H9 (cell line): ENCODE measurements around the gene PPAT. TPM values are rescaled to one million over a fixed set of nuclear protein-coding genes. Genes with fewer than 3 reads are reported as not detected.
A peak's percentile ranks its signal among the peaks of the same experiment; 100 is the strongest.

ENCODE experiments used
- DNase-seq: peaks from one replicate; pipeline ENCODE4 v3.0.0-alpha.2; 2017
- H2AFZ ChIP-seq: one replicate; pipeline ENCODE4 v1.6.1; 2013; ENCODE audit warnings: mild to moderate bottlenecking, low read length, control low read depth, moderate library complexity
- H2AK5ac ChIP-seq: 2 replicates; pipeline ENCODE4 v1.6.1; 2013; ENCODE audit warnings: low read length, control low read depth, mixed read lengths; ENCODE audit not compliant: insufficient read length
- H2BK120ac ChIP-seq: one replicate; pipeline ENCODE4 v1.6.1; 2013; ENCODE audit warnings: low read depth, mild to moderate bottlenecking, low read length, control low read depth, inconsistent platforms; ENCODE audit not compliant: poor library complexity, severe bottlenecking
- H2BK12ac ChIP-seq: 2 replicates; pipeline ENCODE4 v1.6.1; 2013; ENCODE audit warnings: low read length, control low read depth, mixed read lengths, low read depth; ENCODE audit not compliant: insufficient read length
- H2BK15ac ChIP-seq: 2 replicates; pipeline ENCODE4 v1.6.1; 2013; ENCODE audit warnings: low read depth, low read length, control low read depth
- H2BK20ac ChIP-seq: one replicate; pipeline ENCODE4 v1.6.1; 2013; ENCODE audit warnings: low read depth, mild to moderate bottlenecking, low read length, control low read depth, inconsistent platforms; ENCODE audit not compliant: poor library complexity, severe bottlenecking
- H2BK5ac ChIP-seq: 2 replicates; pipeline ENCODE4 v1.6.1; 2013; ENCODE audit warnings: low read length, control low read depth, mixed read lengths; ENCODE audit not compliant: insufficient read length
- H3K14ac ChIP-seq: 2 replicates; pipeline ENCODE4 v1.6.1; 2013; ENCODE audit warnings: low read length, control low read depth; ENCODE audit not compliant: insufficient read depth
- H3K18ac ChIP-seq: 2 replicates; pipeline ENCODE4 v1.6.1; 2013; ENCODE audit warnings: low read depth, mild to moderate bottlenecking, mixed read lengths, low read length, control low read depth; ENCODE audit not compliant: insufficient read length
- H3K23ac ChIP-seq: 2 replicates; pipeline ENCODE4 v1.6.1; 2013; ENCODE audit warnings: low read length, control low read depth, mixed read lengths, low read depth; ENCODE audit not compliant: insufficient read length
- H3K23me2 ChIP-seq: 2 replicates; pipeline ENCODE4 v1.6.1; 2013; ENCODE audit warnings: low read depth, mild to moderate bottlenecking, mixed read lengths, low read length, control low read depth; ENCODE audit not compliant: insufficient read length, poor library complexity, severe bottlenecking
- H3K27ac ChIP-seq: 2 replicates; pipeline ENCODE4 v1.5.1; 2013; ENCODE audit warnings: low read length, control low read depth, mixed read lengths, low read depth; ENCODE audit not compliant: insufficient read length
- H3K27me3 ChIP-seq: 2 replicates; pipeline ENCODE4 v1.6.1; 2013; ENCODE audit warnings: low read length, control low read depth, inconsistent platforms; ENCODE audit not compliant: insufficient read depth
- H3K4ac ChIP-seq: 2 replicates; pipeline ENCODE4 v1.6.1; 2013; ENCODE audit warnings: low read depth, mild to moderate bottlenecking, control low read depth, inconsistent platforms, low read length, moderate library complexity
- H3K4me1 ChIP-seq: 2 replicates; pipeline ENCODE4 v1.6.1; 2013; ENCODE audit warnings: low read length, control low read depth, inconsistent platforms; ENCODE audit not compliant: insufficient read depth
- H3K4me2 ChIP-seq: 2 replicates; pipeline ENCODE4 v1.6.1; 2013; ENCODE audit warnings: low read length, control low read depth, mixed read lengths; ENCODE audit not compliant: insufficient read length, insufficient read depth
- H3K56ac ChIP-seq: 2 replicates; pipeline ENCODE4 v1.6.1; 2013; ENCODE audit warnings: low read depth, mild to moderate bottlenecking, mixed read lengths, low read length, control low read depth; ENCODE audit not compliant: insufficient read length
- H3K79me1 ChIP-seq: 2 replicates; pipeline ENCODE4 v1.6.1; 2013; ENCODE audit warnings: low read depth, mild to moderate bottlenecking, moderate library complexity, low read length, control low read depth, inconsistent platforms; ENCODE audit not compliant: insufficient read depth, poor library complexity, severe bottlenecking
- H3K79me2 ChIP-seq: 2 replicates; pipeline ENCODE4 v1.6.1; 2013; ENCODE audit warnings: low read length, control low read depth, inconsistent platforms; ENCODE audit not compliant: insufficient read depth
- H3K9ac ChIP-seq: 2 replicates; pipeline ENCODE4 v1.6.1; 2013; ENCODE audit warnings: low read length, control low read depth, mixed read lengths; ENCODE audit not compliant: insufficient read length; ENCODE audit errors: extremely low read depth
- H3K9me3 ChIP-seq: one replicate; pipeline ENCODE4 v1.6.1; 2013; ENCODE audit warnings: low read depth, low read length, inconsistent platforms; ENCODE audit not compliant: control insufficient read depth
- H3T11ph ChIP-seq: one replicate; pipeline ENCODE4 v1.6.1; 2013; ENCODE audit warnings: mild to moderate bottlenecking, low read length, control low read depth, inconsistent platforms
- H4K20me1 ChIP-seq: one replicate; pipeline ENCODE4 v1.6.1; 2013; ENCODE audit not compliant: control insufficient read depth, insufficient read length, insufficient read depth
- H4K5ac ChIP-seq: 2 replicates; pipeline ENCODE4 v1.6.1; 2013; ENCODE audit warnings: low read depth, mild to moderate bottlenecking, mixed read lengths, low read length, control low read depth; ENCODE audit not compliant: insufficient read length
- H4K8ac ChIP-seq: replicated peaks from 2 replicates; pipeline ENCODE4 v1.6.1; 2013; ENCODE audit warnings: low read length, control low read depth, mixed read lengths, low read depth; ENCODE audit not compliant: insufficient read length
- H4K91ac ChIP-seq: 2 replicates; pipeline ENCODE4 v1.6.1; 2013; ENCODE audit warnings: low read depth, mild to moderate bottlenecking, moderate library complexity, mixed read lengths, low read length, control low read depth; ENCODE audit not compliant: insufficient read length
- H3K27ac Mint-ChIP-seq, 3 experiments: 2 replicates in 2 of 3; 3 replicates in 1 of 3; pipeline ENCODE4 v1.8.0; 2020 to 2021; ENCODE audit warnings: mixed read lengths in 3 of 3, mild to moderate bottlenecking in 1 of 3, moderate library complexity in 1 of 3
- H3K27me3 Mint-ChIP-seq: 2 replicates; pipeline ENCODE4 v1.8.0; 2021; ENCODE audit warnings: low read depth, mild to moderate bottlenecking, moderate library complexity, mixed read lengths
- H3K36me3 Mint-ChIP-seq, 3 experiments: 2 replicates in 2 of 3; 3 replicates in 1 of 3; pipeline ENCODE4 v1.8.0; 2020 to 2021; ENCODE audit warnings: low read depth in 3 of 3, mixed read lengths in 3 of 3; ENCODE audit not compliant: insufficient read depth in 1 of 3
- H3K4me1 Mint-ChIP-seq, 2 experiments: 2 replicates each; pipeline ENCODE4 v1.8.0; 2020; ENCODE audit warnings: mixed read lengths in 2 of 2
- H3K4me3 Mint-ChIP-seq, 2 experiments: 2 replicates in 1 of 2; 3 replicates in 1 of 2; pipeline ENCODE4 v1.8.0; 2020 to 2021; ENCODE audit warnings: mild to moderate bottlenecking in 2 of 2, mixed read lengths in 2 of 2, moderate library complexity in 1 of 2
- H3K9me3 Mint-ChIP-seq, 2 experiments: 2 replicates in 1 of 2; 3 replicates in 1 of 2; pipeline ENCODE4 v1.8.0; 2020; ENCODE audit warnings: mild to moderate bottlenecking in 2 of 2, mixed read lengths in 2 of 2, moderate library complexity in 1 of 2
- CTCF ChIP-seq: fragments of 200-600 bp; sonication (generic); conservative IDR thresholded peaks from 3 replicates; pipeline ENCODE4 v1.8.0; 2021; ENCODE audit warnings: antibody characterized with exemption, mild to moderate bottlenecking
- WGBS: extraction: QIAGEN DNeasy Blood & Tissue Kit; methylation state at CpG from one replicate; pipeline ENCODE4 v1.1.7; 2013; ENCODE audit warnings: missing lambda C conversion rate, low lambda C conversion rate, mixed read lengths; ENCODE audit not compliant: insufficient read length; ENCODE audit errors: extremely low coverage; 5-methylcytosine and 5-hydroxymethylcytosine counted together
- total RNA-seq: library from RNA; stranded (reverse); gene quantifications from 2 replicates; pipeline ENCODE4 v1.2.1, GENCODE V29; 2021

PPAT gene
- total RNA-seq, 1 experiment from 2014 or later = 77.1 TPM

DNA sequence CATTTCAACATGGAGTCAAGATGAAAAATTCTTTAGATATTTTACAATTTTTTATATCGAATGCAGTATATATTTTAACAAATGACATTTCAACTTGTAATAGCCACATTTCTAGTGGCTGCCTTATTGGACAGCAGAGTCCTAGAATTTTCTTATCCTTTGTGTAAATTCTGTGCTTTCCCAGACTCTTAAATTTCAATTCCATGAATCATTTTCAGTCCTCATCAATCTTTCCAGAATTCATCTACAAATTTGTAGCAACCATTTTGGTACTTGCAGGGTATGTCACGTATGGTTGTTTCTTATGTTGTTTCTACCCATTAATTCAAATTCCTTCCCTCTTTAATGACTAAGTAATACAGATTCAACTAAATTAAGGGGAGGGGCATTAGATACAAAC, 3.4 kb upstream of the PPAT start:
- Mint-ChIP-seq H3K4me1 (peaks cover 34 to 43% of the 10 kb centered on the region in 2 experiments), H3K36me3 (peaks cover 39 to 46% (median 41%) of the 10 kb centered on the region in 3 experiments), H3K4me3 (peak overlapping the region; percentile 47 to 72; a peak in 4 of 5 replicates), H3K9me3 (peaks cover 0 to 3% of the 10 kb centered on the region in 2 experiments; a peak in 2 of 5 replicates), H3K27me3 (peaks cover 1% of the 10 kb centered on the region; the same call in 1 of the 2 replicates), H3K27ac (no peak overlapping the region; a peak in 1 of 7 replicates)
- H3K79me1 ChIP-seq = no peaks in the 10 kb centered on the region
- H2AFZ ChIP-seq = no peak overlapping the region
- no peaks in the 10 kb centered on the region for H3K27me3 ChIP-seq
- H3T11ph ChIP-seq = no peak overlapping the region
- no peak overlapping the region for H4K5ac ChIP-seq
- no peak overlapping the region for H4K91ac ChIP-seq
- no peak overlapping the region for H3K9ac ChIP-seq
- H2BK5ac ChIP-seq = no peak overlapping the region
- no peak overlapping the region for H3K27ac ChIP-seq
- no peak overlapping the region for H3K4ac ChIP-seq
- no peak overlapping the region for H2AK5ac ChIP-seq
- H3K14ac ChIP-seq = no peak overlapping the region
- TF ChIP-seq CTCF = no peak
- H3K23me2 ChIP-seq = peaks cover 4% of the 10 kb centered on the region
- no peak overlapping the region for H3K18ac ChIP-seq
- peaks cover 56% of the 10 kb centered on the region for H3K79me2 ChIP-seq
- no peaks in the 10 kb centered on the region for H3K4me1 ChIP-seq
- H3K56ac ChIP-seq = no peak overlapping the region
- H4K20me1 ChIP-seq = peaks cover 4% of the 10 kb centered on the region
- H2BK12ac ChIP-seq = no peak overlapping the region
- no peak overlapping the region for H3K23ac ChIP-seq
- no peak overlapping the region for H2BK120ac ChIP-seq
- no peak overlapping the region for H3K4me2 ChIP-seq
- no peak for DNase-seq
- H2BK20ac ChIP-seq = no peak overlapping the region
- no peaks in the 10 kb centered on the region for H3K9me3 ChIP-seq
- no CpG with 5 or more reads among the region's 2 CpGs for WGBS
- no peak overlapping the region for H2BK15ac ChIP-seq
- H4K8ac ChIP-seq = no peak overlapping the region
